Measurements from ENCODE around the gene BSND. TPM values are rescaled to one million over a fixed set of nuclear protein-coding genes. Genes with fewer than 3 reads are reported as not detected.

BSND gene
- total RNA-seq, 1 donor from 2014 or later, result not detected

- H3K27me3 Mint-ChIP-seq (ENCODE audit: low read depth), result peaks cover 25% of the 10 kb centered on the region
These were observed 1.6 kb upstream of the BSND start for GRCh38 chr1:54996869-54997710.

GRCh38 chr1:54997711-54997986, 1.1 kb upstream of the BSND start:
- H3K36me3 Mint-ChIP-seq (ENCODE audit: low read depth), result no peaks in the 10 kb centered on the region
- no peak for DNase-seq (ENCODE audit: low spot score)
- no peak overlapping the region for H3K27ac Mint-ChIP-seq (ENCODE audit: unreplicated experiment)
- no peak for TF ChIP-seq CTCF (IDR thresholded peaks at IDR 0.05)
- peaks cover 9% of the 10 kb centered on the region for H3K4me1 Mint-ChIP-seq (ENCODE audit: low read depth)
- H3K9me3 Mint-ChIP-seq (ENCODE audit: low read depth), result no peaks in the 10 kb centered on the region
- peaks cover 25% of the 10 kb centered on the region for H3K27me3 Mint-ChIP-seq (ENCODE audit: low read depth)
- H3K4me3 Mint-ChIP-seq (ENCODE audit: unreplicated experiment), result no peak overlapping the region

More at GRCh38 chr1:54996869-54997710, 1.6 kb upstream of the BSND start:
- H3K9me3 Mint-ChIP-seq (ENCODE audit: low read depth), result no peaks in the 10 kb centered on the region
- no peaks in the 10 kb centered on the region for H3K36me3 Mint-ChIP-seq (ENCODE audit: low read depth)
- peaks cover 9% of the 10 kb centered on the region for H3K4me1 Mint-ChIP-seq (ENCODE audit: low read depth)
- TF ChIP-seq CTCF (IDR thresholded peaks at IDR 0.05), result no peak
- no peak overlapping the region for H3K27ac Mint-ChIP-seq (ENCODE audit: unreplicated experiment)
- peak overlapping the region; percentile 31 for H3K4me3 Mint-ChIP-seq (ENCODE audit: unreplicated experiment)
- no peak for DNase-seq (ENCODE audit: low spot score)

GRCh38 chr1:54998100-54998499, 633 bp upstream of the BSND start:
- no peaks in the 10 kb centered on the region for H3K9me3 Mint-ChIP-seq (ENCODE audit: low read depth)
- H3K4me3 Mint-ChIP-seq (ENCODE audit: unreplicated experiment), result no peak overlapping the region
- H3K4me1 Mint-ChIP-seq (ENCODE audit: low read depth), result peaks cover 9% of the 10 kb centered on the region
- H3K27ac Mint-ChIP-seq (ENCODE audit: unreplicated experiment), result no peak overlapping the region
- DNase-seq (ENCODE audit: low spot score), result no peak
- no peak for TF ChIP-seq CTCF (IDR thresholded peaks at IDR 0.05)
- peaks cover 25% of the 10 kb centered on the region for H3K27me3 Mint-ChIP-seq (ENCODE audit: low read depth)
- H3K36me3 Mint-ChIP-seq (ENCODE audit: low read depth), result no peaks in the 10 kb centered on the region

- no peaks in the 10 kb centered on the region for H3K36me3 Mint-ChIP-seq (ENCODE audit: low read depth)
- peaks cover 20% of the 10 kb centered on the region for H3K27me3 Mint-ChIP-seq (ENCODE audit: low read depth)
- no peak overlapping the region for H3K4me3 Mint-ChIP-seq (ENCODE audit: unreplicated experiment)
- DNase-seq (ENCODE audit: low spot score), result peak; percentile 3
- no peaks in the 10 kb centered on the region for H3K9me3 Mint-ChIP-seq (ENCODE audit: low read depth)
- H3K27ac Mint-ChIP-seq (ENCODE audit: unreplicated experiment), result no peak overlapping the region
- peaks cover 9% of the 10 kb centered on the region for H3K4me1 Mint-ChIP-seq (ENCODE audit: low read depth)
- TF ChIP-seq CTCF (IDR thresholded peaks at IDR 0.05), result no peak
These were observed 1.7 kb downstream of the BSND start for GRCh38 chr1:55000110-55001085.

- no peaks in the 10 kb centered on the region for H3K36me3 Mint-ChIP-seq (ENCODE audit: low read depth)
- peaks cover 8% of the 10 kb centered on the region for H3K4me1 Mint-ChIP-seq (ENCODE audit: low read depth)
- DNase-seq (ENCODE audit: low spot score), result peak; percentile 61
- H3K27me3 Mint-ChIP-seq (ENCODE audit: low read depth), result peaks cover 11% of the 10 kb centered on the region
- no peaks in the 10 kb centered on the region for H3K9me3 Mint-ChIP-seq (ENCODE audit: low read depth)
- H3K4me3 Mint-ChIP-seq (ENCODE audit: unreplicated experiment), result no peak overlapping the region
- no peak overlapping the region for H3K27ac Mint-ChIP-seq (ENCODE audit: unreplicated experiment)
- no peak for TF ChIP-seq CTCF (IDR thresholded peaks at IDR 0.05)
These were observed 2.6 kb downstream of the BSND start for GRCh38 chr1:55001311-55001710.

Data from chondrocyte (in vitro differentiated cells).